B cell (primary cell): Measurements from ENCODE around the gene FAM170B.

Experiments used
- EZH2 ChIP-seq: IDR thresholded peaks from 2 replicates; pipeline ENCODE4 v1.6.1; 2012; ENCODE audit warnings: borderline replicate concordance, low read depth, mild to moderate bottlenecking, moderate library complexity, low read length; ENCODE audit not compliant: insufficient read depth, poor library complexity, severe bottlenecking
- TF ChIP-seq, protein P1 (sequence below): fragments of 200-600 bp; IDR thresholded peaks from one replicate; pipeline ENCODE4 v1.8.0; 2022; ENCODE audit warnings: antibody characterized with exemption, mild to moderate bottlenecking

DNA sequence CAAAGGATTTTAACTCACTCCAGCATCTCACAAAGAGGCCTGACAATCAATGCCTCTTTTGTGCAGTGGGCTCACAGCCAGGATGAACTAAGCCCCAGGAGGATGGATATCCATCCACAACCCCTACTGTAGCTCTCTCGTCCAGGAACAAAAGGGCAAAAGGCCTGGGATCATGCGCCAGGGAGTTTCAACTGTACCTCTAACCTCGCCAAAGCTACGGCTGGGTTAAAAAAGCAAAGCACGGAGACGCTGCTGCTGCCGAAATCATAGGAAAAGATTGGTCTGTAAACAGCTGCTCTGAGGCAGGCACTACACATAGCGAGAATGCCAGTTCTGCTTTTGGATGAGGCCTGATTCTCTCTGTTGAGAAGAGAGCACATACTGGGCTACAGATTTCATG, 50.6 kb downstream of the FAM170B start:
- TF ChIP-seq, protein P1, sequence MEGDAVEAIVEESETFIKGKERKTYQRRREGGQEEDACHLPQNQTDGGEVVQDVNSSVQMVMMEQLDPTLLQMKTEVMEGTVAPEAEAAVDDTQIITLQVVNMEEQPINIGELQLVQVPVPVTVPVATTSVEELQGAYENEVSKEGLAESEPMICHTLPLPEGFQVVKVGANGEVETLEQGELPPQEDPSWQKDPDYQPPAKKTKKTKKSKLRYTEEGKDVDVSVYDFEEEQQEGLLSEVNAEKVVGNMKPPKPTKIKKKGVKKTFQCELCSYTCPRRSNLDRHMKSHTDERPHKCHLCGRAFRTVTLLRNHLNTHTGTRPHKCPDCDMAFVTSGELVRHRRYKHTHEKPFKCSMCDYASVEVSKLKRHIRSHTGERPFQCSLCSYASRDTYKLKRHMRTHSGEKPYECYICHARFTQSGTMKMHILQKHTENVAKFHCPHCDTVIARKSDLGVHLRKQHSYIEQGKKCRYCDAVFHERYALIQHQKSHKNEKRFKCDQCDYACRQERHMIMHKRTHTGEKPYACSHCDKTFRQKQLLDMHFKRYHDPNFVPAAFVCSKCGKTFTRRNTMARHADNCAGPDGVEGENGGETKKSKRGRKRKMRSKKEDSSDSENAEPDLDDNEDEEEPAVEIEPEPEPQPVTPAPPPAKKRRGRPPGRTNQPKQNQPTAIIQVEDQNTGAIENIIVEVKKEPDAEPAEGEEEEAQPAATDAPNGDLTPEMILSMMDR: no peak
- TF ChIP-seq EZH2: no peak
